ENCODE measurements around the gene KRTAP13-4.

The KRTAP13-4 gene

GRCh38 chr21:30430170-30430655, at the start of gene KRTAP13-4:
Gene KRTAP13-4, plus strand, starts transcription at chr21:30430220. Its CDS starts 56 bp downstream, at chr21:30430276.
- DNase-seq (ENCODE audit: low read depth): no peak

GRCh38 chr21:30382201-30382600, 47.8 kb upstream of the KRTAP13-4 start:
- DNase-seq (ENCODE audit: low read depth): no peak

GRCh38 chr21:30391492-30392025, 38.5 kb upstream of the KRTAP13-4 start:
- DNase-seq (ENCODE audit: low read depth): no peak

- no peak for DNase-seq (ENCODE audit: low read depth)
Observed at GRCh38 chr21:30395731-30396130, 34.3 kb upstream of the KRTAP13-4 start, which contains the start of gene KRTAP13-1. Gene KRTAP13-1, plus strand, starts transcription at chr21:30396031. Its CDS starts 56 bp downstream, at chr21:30396087.

GRCh38 chr21:30408782-30409494, 21.1 kb upstream of the KRTAP13-4 start:
- DNase-seq (ENCODE audit: low read depth): no peak

GRCh38 chr21:30415993-30416392, 14.0 kb upstream of the KRTAP13-4 start:
- DNase-seq (ENCODE audit: low read depth): no peak

GRCh38 chr21:30425826-30426225, 4.2 kb upstream of the KRTAP13-4 start, which contains the start of gene KRTAP13-3:
Gene KRTAP13-3, minus strand, starts transcription at chr21:30425926. Its CDS starts 14 bp downstream, at chr21:30425912.
- no peak for DNase-seq (ENCODE audit: low read depth)

- no peak for DNase-seq (ENCODE audit: low read depth)
Observed at GRCh38 chr21:30426731-30427130, 3.3 kb upstream of the KRTAP13-4 start.

GRCh38 chr21:30434033-30434631, 4.1 kb downstream of the KRTAP13-4 start:
- no peak for DNase-seq (ENCODE audit: low read depth)

- no peak for DNase-seq (ENCODE audit: low read depth)
Observed at GRCh38 chr21:30437010-30437565, 7.1 kb downstream of the KRTAP13-4 start.

GRCh38 chr21:30439975-30440374, 10.0 kb downstream of the KRTAP13-4 start, which contains the start of gene KRTAP15-1:
Gene KRTAP15-1, plus strand, starts transcription at chr21:30440275. Its CDS starts 53 bp downstream, at chr21:30440328.
- no peak for DNase-seq (ENCODE audit: low read depth)

GRCh38 chr21:30443226-30443625, 13.2 kb downstream of the KRTAP13-4 start:
- no peak for DNase-seq (ENCODE audit: low read depth)

GRCh38 chr21:30444204-30444603, 14.2 kb downstream of the KRTAP13-4 start:
- no peak for DNase-seq (ENCODE audit: low read depth)

GRCh38 chr21:30447056-30447455, 17.0 kb downstream of the KRTAP13-4 start:
- no peak for DNase-seq (ENCODE audit: low read depth)

- DNase-seq (ENCODE audit: low read depth): no peak
Observed at GRCh38 chr21:30448514-30448913, 18.5 kb downstream of the KRTAP13-4 start.

- DNase-seq (ENCODE audit: low read depth): no peak
Observed at GRCh38 chr21:30463713-30464112, 33.7 kb downstream of the KRTAP13-4 start.

GRCh38 chr21:30468900-30469714, 39.1 kb downstream of the KRTAP13-4 start:
- no peak for DNase-seq (ENCODE audit: low read depth)

GRCh38 chr21:30478004-30478403, 48.0 kb downstream of the KRTAP13-4 start:
- DNase-seq (ENCODE audit: low read depth): no peak

- no peak for DNase-seq (ENCODE audit: low read depth)
Observed at GRCh38 chr21:30479259-30479658, 49.2 kb downstream of the KRTAP13-4 start.

GRCh38 chr21:30480145-30480544, 50.1 kb downstream of the KRTAP13-4 start, which contains the start of gene KRTAP19-1:
Gene KRTAP19-1, minus strand, starts transcription at chr21:30480367. Its CDS starts 50 bp downstream, at chr21:30480317.
- no peak for DNase-seq (ENCODE audit: low read depth)
